ENCODE results near the gene TGM1.
"Not testable (repeated sequence)": the region's sequence is repeated elsewhere in the genome, so short reads cannot be mapped to it uniquely, and the experiment has no call there.

The TGM1 gene

DNA sequence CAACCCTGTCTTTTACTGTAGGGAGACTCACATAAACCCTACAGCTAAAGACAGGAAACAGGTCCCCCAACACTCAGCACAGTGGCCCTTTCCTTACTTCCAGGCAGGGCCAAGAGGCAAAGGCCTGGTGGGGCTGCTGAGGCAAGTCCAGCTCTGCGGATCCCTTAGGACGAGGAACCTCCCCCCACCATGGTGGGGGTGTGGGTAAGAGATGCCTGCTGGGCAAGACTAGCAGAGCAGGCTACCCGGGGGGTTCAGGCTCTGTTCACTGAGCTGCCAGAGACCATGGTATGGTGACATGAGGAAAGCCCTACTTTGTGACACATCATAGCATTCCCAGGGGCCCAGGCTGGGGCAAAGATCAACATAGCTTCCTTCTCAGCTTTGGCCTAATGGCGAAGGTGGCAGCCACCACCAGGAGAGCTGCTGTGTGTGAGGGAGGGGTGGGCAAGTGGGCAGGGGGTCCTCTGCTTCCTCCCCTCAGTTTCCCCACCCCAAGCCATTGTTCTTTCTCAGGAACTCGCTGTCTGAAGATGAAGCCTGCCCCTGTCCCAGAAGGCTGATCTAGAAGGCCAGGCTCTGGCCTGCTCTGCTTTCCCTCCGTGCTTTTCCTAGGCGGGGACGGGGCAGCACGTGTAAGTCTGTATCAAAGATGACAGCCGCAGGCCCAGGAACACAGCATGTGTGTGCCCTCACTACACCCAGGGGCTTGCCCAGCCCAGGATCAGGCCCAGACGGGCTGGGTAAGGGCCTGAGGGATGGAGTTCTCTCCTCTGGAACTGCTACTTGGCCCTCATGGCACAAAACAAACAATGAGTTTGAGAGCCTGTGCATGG is 10.5 kb downstream of the TGM1 start:
- no peak for DNase-seq

DNA sequence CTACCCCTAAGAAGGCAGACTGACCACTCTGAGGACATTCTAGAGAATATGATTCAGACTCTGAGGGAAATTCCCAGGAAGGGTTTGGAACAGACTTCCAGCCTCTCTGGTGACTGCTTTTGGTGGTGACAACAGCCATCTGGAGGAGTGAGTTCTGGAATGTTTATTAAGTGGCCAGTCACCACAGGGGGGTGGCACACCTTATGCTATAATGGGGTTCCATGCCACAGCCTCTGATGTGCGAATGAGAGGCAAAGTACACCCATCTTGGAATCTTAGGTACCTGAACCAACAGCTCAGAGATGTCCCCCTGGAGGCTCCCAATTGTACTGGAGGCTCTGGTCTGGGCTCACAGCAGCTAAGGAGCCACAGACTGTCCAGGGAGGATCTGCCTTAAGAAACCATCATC is 11.1 kb downstream of the TGM1 start:
- no peak for DNase-seq

DNA sequence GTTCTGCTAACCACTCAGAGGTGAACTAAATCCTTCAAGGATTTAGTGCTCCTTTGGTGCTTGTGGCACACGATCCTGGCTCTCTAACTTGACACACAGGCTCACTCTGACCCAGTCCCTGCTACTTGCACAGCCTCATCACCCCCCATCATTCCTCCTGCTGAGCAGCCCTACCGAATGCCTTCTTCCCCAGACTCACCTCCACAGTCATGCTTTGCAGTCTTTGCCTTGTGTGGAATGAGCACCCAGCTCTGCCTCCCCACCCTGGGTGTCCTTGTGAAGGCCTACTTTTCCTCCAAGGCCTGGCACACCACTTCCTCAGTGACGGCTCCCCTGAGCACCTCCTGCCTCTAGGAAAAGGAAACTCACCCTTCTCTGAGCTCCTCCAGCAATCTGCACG is 12.6 kb downstream of the TGM1 start:
- DNase-seq, result no peak

DNA sequence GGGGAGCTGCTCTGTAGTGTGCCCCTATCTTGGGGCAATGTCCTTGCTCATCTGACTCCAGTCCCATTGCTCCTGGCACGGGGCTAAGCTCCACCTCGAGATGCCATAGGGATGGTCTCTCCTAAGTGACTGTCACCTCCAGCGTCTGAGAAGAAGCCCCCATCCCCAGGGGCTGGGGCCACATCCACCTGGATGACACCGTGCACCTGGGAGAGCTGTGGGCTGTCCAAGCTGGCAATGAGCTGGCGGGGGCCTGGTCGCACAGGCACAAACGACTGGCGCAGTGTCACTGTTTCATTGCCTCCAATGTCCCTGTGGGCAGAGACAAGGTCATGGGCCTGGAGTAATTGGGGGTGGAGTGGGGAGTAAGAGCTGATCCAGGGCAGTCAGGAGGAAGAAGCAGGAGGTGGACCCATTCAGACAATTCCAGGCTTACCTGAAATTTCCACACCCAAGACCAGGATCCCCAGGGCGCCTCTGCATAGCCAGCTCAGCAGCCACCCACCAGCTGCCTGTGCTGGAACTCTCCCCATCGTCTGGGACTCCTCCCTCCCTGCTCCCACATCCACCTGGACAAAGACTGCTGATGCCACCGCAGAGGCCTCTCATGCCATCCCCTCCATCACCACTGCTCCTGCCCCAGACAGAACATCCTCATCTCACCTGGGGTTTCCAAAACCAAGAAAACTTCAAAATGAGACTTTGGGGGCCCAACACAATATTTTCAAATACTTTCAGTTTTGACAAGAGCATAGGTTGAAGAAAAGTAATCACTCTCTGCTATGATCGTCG is 13.6 kb downstream of the TGM1 start:
- no peak for DNase-seq

DNA sequence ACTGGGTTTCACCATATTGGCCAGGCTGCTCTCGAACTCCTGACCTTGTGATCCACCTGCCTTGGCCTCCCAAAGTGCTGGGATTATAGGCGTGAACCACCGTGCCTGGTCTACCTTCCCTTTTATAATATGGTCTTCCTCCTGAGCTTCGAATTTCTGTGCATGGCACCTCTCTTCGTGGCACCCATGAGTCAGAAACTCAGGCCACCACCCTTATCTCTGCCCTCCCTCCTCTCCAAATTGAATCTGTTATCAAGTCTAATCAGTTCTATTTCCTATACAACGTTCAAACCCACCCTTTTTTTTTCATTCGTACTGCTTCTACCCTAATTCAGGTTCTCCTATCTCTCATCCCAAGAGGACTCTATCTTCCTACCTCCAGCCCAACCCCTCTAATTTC is 15.6 kb downstream of the TGM1 start:
- no peak for DNase-seq

DNA sequence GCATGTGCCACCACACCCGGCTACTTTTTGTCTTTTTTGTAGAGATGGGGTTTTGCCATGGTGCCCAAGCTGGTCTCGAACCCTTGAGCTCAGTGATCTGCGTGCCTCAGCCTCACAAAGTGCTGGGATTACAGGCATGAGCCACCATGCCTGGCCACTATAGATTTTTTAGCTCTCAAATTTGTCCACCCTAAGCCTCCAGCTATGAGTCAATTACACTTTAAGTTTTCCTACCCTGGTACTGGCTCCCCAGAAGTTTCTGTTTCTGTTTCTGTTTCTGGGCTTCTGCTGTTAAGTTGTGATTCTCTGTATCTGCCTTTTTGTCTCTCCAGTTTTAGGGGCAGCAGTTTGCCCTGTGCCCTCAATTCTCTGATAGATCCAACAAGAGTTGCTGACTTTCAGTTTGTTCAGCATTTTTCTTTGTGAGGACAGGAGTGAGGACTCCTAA is 16.2 kb downstream of the TGM1 start:
- peak; percentile 7 for DNase-seq

DNA sequence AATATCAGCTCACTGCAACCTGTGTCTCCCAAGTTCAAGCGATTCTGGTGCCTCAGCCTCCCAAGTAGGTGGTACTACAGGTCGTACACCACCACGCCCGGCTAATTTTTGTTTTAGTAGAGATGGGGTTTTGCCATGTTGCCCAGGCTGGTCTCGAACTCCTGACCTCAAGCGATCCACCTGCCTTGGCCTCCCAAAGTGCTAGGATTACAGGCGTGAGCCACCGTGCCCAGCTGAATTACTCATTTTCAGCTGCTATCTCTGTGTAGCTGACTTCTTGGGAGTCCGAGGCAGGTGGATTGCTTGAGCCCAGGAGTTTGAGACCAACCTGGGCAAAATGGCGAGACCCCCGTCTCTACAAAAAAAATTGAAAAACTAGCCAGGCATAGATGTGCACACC is 17.6 kb downstream of the TGM1 start:
- not testable (repeated sequence) for DNase-seq

DNA sequence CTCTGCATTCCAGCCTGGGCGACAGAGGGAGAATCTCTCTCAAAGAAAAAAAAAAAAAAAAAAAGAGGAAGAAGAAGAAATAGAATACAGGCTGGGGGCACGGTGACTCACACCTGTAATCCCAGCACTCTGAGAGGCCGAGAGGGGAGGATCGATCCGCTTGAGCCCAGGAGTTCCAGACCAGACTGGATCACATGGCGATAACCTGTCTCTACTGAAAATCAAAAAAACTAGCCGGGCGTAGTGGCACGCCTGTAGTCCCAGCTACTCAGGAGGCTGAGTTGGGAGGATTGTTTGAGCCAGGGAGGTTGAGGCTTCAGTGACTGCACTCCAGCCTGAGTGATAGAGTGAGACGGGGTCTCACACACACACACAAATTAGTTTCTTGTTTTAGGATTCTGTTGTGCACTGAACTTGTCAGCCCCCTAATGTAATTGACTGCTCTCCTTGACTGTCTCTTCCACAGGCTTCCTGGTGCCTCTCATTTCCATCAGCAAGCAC is 19.6 kb downstream of the TGM1 start:
- DNase-seq, result no peak

DNA sequence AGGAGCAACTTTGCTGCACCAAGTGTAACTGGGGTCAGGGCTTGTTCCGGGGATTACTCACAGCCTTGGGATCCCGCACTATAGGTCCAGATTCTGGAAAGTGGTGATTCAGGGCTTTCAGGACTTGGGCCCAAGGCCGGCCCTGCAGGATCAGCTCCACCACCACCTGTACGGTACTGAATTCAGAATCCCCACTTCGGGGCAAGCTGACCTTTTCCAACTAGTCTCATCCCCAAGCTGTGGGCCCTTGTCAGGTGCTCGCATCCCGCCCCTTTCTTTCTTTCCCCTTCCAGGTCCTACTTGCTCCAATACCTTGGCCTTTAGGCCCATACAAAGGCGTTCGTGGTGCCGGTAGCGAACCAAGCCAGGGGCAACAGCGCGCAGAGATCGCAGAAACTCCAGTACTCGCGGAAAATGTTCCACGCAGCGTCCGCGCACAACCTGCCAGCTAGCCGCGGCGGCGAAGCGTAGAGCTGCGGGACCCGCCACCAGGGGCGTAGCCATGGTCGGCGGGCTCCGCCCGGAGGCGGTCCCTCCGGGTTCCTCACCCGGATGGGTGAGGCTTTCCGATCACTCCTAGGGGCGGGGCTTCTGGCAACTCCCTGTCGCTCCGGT is 21.0 kb downstream of the TGM1 start:
- peak; percentile 93 for DNase-seq

DNA sequence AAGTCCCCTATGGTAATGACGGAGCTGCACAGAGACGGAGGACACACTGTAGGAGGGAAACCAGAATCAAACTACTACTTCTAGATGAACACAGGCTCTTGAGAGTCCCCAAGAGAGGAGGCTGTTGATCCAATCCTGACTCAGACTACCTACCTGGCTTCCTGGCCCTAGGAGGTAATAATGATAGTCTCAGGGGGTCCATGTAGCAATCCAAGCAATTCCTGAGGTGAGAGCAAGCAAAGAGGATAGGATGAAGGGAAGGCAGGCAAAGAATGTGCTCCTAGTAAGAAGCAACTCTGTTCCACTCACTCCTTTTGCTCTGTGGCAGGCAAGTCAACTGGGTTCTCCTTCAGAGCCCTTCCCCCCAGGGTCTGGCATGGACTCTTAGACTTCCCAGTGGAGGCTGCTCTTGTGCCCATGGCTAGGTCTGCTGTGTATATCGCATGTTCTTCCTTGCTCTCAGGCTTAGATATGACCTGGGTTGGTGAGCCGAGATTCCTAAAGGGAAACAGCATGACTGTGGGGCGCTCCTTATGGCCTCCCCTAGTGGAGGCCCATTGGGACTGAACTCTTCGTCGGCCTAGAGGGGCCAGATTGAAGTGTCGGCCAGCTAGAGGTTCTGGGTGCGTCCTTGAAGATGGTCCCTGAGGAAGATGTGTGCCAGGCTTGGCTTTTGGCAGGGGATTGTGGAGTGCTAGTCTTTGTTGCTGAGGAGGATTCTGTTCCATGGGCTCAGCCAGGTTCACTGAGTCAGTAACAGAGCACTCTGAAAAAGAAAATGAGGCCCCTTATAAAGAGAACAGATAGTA is 22.7 kb downstream of the TGM1 start:
- no peak for DNase-seq

DNA sequence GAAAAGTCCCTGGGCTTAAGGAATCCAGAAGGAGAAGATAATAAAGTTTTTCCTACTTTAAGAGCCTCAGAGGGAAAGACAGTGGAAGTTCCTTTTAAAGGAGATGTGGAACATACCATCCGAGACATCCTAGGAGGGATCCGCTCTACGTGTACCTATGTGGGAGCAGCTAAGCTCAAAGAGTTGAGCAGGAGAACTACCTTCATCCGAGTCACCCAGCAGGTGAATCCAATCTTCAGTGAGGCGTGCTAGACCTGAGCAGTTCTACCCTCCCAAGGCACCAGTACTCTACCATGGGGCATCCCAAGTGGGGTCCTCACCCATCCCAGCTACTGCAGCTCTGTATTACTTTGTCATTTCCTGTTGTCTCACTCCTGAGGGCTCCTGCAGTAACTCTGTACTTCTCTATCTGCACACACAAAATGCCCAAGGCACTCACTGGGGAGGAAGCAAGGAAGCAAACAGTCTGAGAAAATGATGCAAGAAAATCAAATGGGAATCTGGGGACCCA is 24.4 kb downstream of the TGM1 start:
- no peak for DNase-seq

DNA sequence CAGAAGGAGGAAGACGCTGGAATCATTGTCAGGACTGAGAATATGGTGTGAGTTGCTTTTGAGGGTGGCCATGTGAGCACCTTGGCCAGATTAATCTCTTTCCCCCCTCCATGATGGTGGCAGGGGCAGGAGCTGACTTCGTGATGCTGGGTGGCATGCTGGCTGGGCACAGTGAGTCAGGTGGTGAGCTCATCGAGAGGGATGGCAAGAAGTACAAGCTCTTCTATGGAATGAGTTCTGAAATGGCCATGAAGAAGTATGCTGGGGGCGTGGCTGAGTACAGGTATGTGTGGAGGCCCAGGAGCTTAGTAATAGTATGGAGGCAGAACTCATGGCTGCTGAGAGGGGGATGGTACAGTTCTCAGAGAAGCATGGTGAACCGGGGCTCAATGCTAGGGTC is 24.9 kb downstream of the TGM1 start:
- DNase-seq, result no peak

DNA sequence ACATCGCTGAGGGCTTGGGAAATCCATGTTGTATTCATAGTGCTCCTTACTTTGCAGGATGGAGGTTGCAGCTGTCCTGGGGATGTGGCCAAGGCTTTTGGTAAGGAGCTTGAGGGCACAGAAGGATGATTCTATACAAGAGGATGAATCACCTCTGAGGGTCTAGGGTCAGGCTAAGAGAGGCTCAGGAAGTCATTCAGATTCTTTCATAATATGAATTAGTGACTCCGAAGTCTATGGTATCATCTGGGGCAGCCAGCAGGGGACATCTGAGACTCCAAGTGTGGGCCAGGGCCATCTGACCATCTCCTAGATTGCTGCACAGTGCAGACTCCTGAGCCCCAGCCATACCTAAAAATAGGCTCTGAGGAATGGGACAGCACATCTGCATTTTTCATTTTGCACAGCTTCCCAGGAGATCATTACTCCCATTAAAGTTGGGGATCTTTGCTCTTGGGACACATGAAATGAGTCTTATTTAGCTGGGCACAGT is 25.5 kb downstream of the TGM1 start:
- no peak for DNase-seq

DNA sequence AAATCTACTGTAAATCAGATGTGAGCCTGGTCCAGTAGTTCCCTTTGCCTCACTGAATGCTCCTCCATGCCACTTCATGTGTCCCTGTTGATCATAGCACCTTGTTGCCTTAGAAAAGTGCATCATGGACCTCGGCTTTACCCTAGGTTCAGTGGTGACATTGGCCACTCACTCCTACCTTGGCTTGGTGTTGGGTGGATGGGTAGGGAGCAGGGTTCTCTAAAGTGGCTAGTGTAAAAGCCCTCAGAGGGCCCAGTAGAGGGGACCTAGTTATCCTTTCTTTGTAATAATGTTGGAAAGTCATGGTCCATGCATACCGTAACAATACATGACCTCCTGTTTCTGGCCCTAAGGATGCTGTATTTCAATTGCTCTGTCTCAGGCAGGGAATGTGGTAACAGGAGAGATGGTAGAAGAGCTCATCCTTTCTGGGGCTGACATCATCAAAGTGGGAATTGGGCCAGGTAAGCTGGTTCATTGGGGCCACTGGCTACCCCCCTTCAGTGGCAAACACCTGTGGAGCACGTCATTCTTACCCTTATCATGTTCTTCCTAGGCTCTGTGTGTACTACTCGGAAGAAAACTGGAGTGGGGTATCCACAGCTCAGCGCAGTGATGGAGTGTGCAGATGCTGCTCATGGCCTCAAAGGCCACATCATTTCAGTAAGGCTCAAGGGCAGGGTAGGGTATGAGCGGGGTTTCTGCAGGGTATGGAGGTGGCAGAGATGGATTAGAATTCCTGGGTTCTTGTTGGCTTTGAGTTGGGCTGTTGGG is 26.1 kb downstream of the TGM1 start:
- DNase-seq, result no peak

DNA sequence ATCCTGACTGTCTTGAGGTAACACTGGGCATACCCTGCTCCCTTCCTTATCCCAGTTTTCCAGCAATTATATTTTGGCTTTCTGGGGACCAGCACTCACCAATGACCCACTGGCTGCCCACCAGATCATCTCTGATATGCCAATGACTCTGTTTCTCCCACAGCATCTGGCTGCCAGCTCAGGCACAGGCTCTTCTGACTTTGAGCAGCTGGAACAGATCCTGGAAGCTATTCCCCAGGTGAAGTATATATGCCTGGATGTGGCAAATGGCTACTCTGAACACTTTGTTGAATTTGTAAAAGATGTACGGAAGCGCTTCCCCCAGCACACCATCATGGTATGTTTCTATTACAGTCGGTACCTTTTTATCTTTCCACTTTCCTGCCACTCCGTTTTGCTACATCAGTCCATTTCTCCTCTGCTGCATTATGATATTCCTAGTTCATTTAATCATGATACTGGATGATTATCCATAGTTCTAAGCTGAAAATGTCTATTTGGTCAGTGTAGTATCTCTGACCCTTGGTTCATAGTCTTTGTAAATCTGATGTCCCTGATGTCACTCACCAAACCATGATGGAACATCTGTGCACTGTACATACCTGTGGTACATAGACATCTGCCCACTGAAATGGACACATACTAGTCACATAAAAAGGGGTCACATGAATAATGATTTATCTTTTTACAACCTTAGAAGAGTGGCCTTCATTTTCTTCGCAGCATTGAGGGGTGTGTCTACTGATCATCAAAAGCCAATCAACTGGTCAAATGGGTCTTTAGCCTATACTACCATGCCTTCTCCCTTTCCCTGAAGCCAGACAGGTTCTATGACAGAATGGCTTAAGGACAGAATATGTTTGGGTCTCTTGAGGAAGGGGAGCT is 26.9 kb downstream of the TGM1 start:
- no peak for DNase-seq

DNA sequence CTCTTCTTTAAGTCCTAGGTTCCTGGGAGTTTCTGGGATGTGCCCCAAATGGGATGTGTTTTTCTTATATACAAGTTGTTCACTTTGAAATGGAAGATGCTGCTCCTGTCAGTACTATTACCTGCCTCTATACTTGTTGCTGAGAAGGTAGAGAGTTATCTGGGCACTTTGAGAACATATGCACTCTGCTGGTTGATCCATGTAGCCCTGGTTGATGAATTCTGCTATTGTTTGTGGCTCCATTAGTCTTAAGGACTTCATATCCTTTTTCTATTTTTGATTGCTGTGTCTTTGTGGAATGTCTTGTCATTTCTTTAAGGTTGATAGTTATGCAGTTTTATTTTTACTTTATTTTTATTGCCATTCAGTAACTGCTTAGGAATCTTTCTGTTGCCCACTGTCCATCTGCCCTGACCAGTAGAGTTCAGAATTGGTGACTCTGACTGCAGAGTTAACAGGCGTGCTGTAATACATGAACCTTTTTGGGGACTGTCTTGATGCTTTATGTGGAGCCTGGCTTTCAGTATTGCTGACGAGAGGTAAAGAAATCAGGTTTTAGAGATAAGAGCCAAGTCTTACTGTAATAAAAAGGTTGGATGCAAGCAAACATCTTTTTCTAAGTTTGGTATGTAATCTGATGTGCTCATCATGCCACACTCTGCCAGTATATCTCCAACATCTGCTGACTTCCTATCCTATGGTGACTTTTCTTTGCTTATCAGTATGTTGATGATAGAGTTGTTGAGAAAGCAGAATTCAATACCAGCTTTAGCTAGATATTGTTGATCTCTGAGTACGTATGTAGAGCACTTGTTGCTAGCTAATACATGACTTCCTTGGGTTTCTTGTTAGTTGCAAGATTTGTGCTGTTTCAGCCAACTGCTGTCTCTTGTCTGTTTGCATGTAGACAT is 28.6 kb downstream of the TGM1 start:
- DNase-seq, result no peak

DNA sequence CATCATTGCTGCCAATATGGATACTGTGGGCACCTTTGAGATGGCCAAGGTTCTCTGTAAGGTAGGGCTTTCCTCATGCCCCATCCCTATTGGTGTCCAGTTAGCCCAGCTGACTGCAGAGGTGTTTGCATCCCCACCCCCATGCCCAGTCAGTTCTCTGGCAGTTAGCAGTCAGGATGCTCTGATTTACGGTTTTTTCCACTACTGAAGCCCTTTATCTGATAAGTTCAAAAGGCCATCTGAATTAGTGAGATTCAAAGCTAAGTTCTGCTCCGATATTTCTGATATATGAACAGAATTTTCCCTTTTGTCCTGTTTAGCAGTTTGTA is 29.5 kb downstream of the TGM1 start:
- DNase-seq, result no peak

DNA sequence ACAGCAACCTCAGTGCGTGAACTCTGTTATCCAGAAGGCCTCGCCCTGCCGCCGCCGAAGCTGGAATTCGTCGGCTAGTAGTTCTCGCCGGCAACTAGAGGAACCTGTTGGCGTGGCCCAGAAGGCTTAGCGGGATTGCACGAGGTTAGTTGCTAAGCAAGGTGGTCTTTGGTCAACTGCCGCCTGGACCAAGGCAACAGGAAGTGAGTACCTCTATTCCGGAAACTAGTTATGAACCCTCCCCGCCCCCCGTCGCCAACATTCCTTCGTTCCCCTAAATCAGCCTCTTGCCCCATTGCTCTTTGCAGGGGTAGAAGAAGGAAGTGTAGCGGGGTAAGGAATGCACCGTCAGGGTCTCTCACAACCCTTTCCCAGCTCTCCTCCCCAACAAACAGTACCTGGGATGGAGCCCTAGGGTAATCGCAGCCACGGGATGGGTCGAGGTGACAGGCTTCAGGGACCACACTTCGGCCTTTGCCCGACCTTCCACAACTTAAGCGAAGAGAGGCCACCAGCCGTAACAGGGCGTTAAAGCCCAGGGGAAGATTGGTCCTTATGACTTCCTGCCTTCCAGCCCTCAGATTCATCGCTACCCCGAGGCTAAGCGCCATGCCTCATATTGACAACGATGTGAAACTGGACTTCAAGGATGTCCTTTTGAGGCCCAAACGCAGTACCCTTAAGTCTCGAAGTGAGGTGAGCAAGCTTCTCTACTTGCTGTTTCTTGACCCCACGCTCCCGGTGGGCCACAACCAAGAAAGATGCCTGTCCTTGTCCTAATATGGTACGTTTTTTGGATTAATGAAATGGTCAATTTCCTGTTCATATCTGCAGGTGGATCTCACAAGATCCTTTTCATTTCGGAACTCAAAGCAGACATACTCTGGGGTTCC is 30.1 kb downstream of the TGM1 start, which contains the start of gene GMPR2:
Gene GMPR2, plus strand, starts transcription at position 285 of the 893 bp plus-strand sequence. Its CDS starts 325 bp downstream, at position 610.
- no peak for DNase-seq

Data from stimulated activated naive CD4-positive, alpha-beta T cell treated with Interleukin-2 at 50 U/mL for 16 hours (primary cell).